ENCODE data around the gene SERPING1.

SERPING1 gene

DNA sequence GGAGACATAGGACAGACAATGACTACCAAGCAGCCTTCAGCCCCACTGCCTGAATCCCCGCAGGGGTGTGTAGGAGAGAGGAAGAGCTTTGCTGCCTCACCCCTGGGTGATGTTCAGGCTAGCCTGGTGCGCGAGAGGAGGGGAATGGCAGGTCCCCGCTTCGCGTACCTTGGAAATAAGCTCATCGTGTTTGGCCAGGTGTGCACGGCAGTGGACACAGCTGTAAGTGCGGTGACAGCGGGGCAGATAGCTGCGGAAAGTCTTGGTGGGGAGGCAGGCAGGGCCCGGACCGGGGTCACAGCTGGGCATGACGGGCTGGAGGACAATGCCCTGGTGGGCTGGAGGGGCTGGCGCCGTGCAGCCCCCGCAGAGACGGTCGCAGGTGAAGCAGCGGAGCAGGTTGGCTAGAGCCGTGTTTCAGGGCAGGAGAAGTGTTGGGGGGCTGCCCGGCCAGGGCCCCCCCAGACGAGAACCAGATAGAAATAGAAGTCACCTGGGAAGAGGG, 49.4 kb downstream of the SERPING1 start:
- DNase-seq (ENCODE audit: low read depth) = no peak
- no peak overlapping the region for H3K4me3 ChIP-seq (ENCODE audit: low read depth, low read length)
- TF ChIP-seq, protein P1, sequence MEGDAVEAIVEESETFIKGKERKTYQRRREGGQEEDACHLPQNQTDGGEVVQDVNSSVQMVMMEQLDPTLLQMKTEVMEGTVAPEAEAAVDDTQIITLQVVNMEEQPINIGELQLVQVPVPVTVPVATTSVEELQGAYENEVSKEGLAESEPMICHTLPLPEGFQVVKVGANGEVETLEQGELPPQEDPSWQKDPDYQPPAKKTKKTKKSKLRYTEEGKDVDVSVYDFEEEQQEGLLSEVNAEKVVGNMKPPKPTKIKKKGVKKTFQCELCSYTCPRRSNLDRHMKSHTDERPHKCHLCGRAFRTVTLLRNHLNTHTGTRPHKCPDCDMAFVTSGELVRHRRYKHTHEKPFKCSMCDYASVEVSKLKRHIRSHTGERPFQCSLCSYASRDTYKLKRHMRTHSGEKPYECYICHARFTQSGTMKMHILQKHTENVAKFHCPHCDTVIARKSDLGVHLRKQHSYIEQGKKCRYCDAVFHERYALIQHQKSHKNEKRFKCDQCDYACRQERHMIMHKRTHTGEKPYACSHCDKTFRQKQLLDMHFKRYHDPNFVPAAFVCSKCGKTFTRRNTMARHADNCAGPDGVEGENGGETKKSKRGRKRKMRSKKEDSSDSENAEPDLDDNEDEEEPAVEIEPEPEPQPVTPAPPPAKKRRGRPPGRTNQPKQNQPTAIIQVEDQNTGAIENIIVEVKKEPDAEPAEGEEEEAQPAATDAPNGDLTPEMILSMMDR (IDR thresholded peaks at IDR 0.05; ENCODE audit: control insufficient read depth, extremely low read depth, insufficient read depth) = no peak

DNA sequence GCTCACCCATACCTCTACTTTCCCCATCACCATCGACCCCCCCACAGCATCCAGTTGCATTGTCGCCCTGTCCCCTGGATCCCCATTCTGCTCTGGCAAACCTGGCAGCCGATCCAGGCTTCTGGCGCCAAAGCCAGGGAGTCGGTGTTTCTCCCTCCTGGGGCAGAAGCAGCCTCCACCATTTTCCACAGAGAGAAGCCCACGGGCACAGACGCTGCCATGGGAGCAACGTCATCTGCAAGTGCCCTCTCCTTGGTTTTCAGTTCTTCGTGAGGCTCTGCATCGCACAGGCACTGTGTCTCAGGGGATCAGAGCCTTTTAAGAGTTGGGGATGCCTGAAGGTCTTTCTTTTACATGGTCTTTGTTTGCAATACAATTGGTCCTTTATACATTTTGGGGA, 49.9 kb downstream of the SERPING1 start:
- no peak for DNase-seq (ENCODE audit: low read depth)
- TF ChIP-seq, protein P1 (IDR thresholded peaks at IDR 0.05; ENCODE audit: control insufficient read depth, extremely low read depth, insufficient read depth) = no peak
- no peak overlapping the region for H3K4me3 ChIP-seq (ENCODE audit: low read depth, low read length)

DNA sequence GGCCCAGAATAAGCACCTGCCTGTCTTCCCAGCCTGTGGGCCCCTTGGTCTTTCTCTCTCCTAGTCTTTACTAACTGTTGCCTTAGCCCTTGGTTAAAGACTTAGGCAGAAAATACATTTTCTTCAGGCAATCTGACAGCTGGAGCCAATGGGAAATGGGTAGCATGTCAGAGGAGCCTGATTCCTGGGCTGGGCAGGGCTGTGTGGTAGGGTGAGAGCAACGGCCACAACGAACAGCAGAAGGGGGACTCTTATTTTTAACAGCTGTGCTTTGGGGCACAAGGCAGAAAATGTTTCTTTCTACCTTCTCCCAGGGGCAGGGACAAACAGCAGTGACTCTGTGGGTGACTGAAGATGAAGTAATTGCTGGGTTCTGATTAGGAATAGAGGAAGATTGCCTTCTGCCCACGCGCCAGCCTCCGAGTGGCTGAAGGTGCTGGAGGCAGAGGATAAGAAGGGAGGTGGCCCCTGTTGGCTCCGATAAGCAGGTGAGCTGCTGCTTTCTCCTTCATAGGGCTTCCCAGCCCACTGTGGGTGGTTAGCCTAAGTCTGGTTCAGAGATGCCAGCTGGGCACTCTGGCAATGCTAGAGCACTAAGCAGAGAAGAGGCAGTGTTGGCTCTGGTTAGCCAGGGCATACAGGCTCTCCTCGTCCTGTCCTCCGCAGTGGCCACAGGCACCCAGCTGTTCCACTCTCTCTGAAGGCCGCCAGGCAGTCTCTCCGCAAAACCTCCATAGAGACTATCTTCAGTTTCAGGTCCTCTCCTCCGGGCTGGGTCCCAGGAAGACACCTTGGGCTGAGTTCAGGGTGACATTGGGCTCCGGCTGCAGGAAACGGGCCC, 50.7 kb downstream of the SERPING1 start:
- TF ChIP-seq, protein P1 (IDR thresholded peaks at IDR 0.05; ENCODE audit: control insufficient read depth, extremely low read depth, insufficient read depth) = no peak
- no peak for DNase-seq (ENCODE audit: low read depth)
- H3K4me3 ChIP-seq (ENCODE audit: low read depth, low read length) = no peak overlapping the region

DNA sequence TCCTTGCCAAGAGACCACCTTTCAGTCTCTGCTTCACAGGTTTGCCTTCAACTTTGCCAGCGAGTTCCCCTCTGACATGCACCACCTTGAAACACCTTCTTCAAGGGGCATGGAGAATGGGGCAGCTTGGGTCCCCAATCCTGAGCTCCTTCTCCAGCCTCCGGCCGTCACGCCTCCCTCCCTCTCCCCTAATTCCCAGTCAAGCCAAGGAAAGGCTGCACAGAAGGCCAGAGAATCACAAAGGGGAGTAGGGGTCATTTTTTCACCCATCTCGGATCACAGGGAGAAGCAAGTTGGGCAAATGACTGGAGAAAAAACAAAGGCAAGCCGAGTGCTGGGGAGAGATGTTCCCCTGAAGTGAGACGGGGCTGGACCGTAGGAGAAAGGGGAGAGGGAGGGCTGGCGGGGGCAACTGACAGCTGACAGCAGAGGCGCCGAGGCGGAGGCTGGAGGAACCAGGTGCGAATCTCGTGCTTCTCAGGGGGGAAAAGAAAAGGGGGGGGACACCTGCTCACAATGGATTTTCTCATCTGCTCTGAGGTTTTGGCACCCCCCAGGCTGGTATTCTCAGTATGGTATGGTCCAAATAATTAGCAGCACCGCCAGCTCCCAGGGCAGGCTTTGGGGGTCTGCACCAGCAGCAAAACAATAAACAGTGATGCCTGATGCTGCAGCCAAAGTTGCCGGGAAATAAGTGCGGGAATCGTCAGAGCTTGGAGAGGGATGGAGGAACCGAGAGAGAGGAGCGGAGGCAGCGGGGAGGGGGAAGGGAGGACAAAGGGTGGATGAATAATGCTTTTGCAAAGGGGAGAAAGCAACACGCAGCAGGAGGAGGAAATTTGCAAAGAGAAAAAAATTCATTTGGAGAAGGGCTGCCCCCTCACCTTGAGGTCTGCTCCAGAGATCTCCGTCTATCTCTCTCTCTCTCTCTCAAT, 51.6 kb downstream of the SERPING1 start:
- DNase-seq (ENCODE audit: low read depth) = no peak
- H3K4me3 ChIP-seq (ENCODE audit: low read depth, low read length) = no peak overlapping the region
- TF ChIP-seq, protein P1 (IDR thresholded peaks at IDR 0.05; ENCODE audit: control insufficient read depth, extremely low read depth, insufficient read depth) = no peak

DNA sequence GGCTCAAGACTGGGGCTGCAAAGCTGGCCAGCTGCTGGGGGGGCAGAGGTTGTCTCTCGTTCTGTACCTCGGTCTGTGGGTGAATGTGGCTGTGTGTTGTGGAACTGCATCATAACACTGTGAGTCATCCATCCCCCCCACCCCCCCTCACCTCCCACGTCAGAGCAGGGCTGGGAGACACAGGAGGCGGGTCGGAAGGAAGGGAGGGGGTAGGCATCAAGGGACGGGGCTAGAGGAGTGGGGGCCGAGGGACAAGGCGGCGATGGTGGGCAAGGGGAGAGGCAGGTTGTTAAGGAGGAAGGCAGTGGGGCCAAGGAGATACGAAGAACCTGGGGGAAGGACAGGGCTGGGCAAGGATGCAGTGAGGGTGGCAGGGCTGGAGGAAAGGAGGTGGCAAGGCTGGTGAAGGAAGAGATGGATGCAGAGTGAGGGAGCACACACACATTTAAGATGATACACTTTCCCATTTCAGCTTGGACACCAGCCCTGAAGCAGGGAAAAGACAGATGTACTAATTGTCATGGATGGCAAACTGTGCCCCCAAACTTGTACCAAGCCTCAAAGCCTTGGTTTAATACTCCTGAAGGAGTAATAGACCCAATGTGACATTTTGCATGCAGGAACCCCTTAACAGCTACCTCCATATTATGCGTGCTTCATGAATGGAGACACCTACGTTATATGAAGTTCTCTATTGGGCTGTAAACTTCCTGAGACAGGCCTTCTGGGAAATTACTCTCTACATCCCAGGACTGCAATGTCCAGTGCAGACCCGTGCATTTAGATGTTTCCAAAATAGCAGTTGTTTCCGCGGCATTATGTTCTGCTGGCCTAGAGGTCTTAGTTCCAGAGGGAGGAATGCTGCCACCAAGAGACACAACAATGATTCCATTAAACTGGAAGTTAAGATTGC, 52.6 kb downstream of the SERPING1 start, which contains the start of gene YPEL4:
Gene YPEL4, minus strand, starts transcription at position 87 of the 913 bp plus-strand sequence. CDS start 2,805 bp downstream, outside the sequence.
- H3K4me3 ChIP-seq (ENCODE audit: low read depth, low read length) = no peak within 1 kb of the TSS
- DNase-seq (ENCODE audit: low read depth) = no peak
- TF ChIP-seq, protein P1 (IDR thresholded peaks at IDR 0.05; ENCODE audit: control insufficient read depth, extremely low read depth, insufficient read depth) = no peak

DNA sequence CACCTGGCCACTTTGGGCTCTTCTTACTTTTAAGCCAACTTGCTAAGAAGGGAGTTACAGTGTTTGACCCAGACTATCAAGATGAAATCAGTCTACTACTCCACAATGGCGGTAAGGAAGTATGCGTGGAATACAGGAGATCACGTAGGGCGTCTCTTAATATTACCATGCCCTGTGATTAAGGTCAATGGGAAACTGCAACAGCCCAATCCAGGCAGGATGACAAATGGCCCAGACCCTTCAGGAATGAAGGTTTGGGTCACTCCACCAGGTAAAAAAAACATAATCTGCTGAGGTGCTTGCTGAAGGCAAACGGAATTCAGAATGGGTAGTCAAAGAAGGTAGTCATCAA, 53.2 kb downstream of the SERPING1 start:
- DNase-seq (ENCODE audit: low read depth) = no peak
- TF ChIP-seq, protein P1 (IDR thresholded peaks at IDR 0.05; ENCODE audit: control insufficient read depth, extremely low read depth, insufficient read depth) = no peak
- H3K4me3 ChIP-seq (ENCODE audit: low read depth, low read length) = no peak overlapping the region

Measured in LNCaP clone FGC (cell line).